ENCODE results near the gene HPS5. TPM values are rescaled to one million over a fixed set of nuclear protein-coding genes. Genes with fewer than 3 reads are reported as not detected.

Gene HPS5
- total RNA-seq, 1 experiment from 2014 or later: 15.4 TPM

- H4K8ac ChIP-seq (replicated peaks; ENCODE audit: insufficient read length, low read depth, low read length): no peak overlapping the region
- Mint-ChIP-seq H3K27ac (no peak overlapping the region), H3K4me1 (no peaks in the 10 kb centered on the region), H3K4me3 (no peak overlapping the region), H3K27me3 (ENCODE audit: low read depth) (no peaks in the 10 kb centered on the region; the same call in 1 of the 2 replicates), H3K9me3 (no peaks in the 10 kb centered on the region), H3K36me3 (ENCODE audit: insufficient read depth in 1 of 3, low read depth in 3 of 3) (no peaks in the 10 kb centered on the region)
- no peak overlapping the region for H3K18ac ChIP-seq (ENCODE audit: insufficient read length, low read depth, low read length)
- no peak overlapping the region for H2BK15ac ChIP-seq (ENCODE audit: low read depth, low read length)
- H3T11ph ChIP-seq (ENCODE audit: low read length): no peak overlapping the region
- no peaks in the 10 kb centered on the region for H3K27me3 ChIP-seq (ENCODE audit: insufficient read depth, low read length)
- no peaks in the 10 kb centered on the region for H3K23me2 ChIP-seq (ENCODE audit: insufficient read length, low read depth, low read length, poor library complexity, severe bottlenecking)
- no peak overlapping the region for H2AK5ac ChIP-seq (ENCODE audit: insufficient read length, low read length)
- no peak overlapping the region for H2BK120ac ChIP-seq (ENCODE audit: low read depth, low read length, poor library complexity, severe bottlenecking)
- no CpG with 5 or more reads among the region's 2 CpGs for whole genome bisulfite sequencing (ENCODE audit: extremely low coverage, insufficient read length, low lambda C conversion rate)
- H3K23ac ChIP-seq (ENCODE audit: insufficient read length, low read depth, low read length): no peak overlapping the region
- no peak overlapping the region for H4K91ac ChIP-seq (ENCODE audit: insufficient read length, low read depth, low read length)
- no peak overlapping the region for H3K27ac ChIP-seq (ENCODE audit: insufficient read length, low read depth, low read length)
- H2BK12ac ChIP-seq (ENCODE audit: insufficient read length, low read depth, low read length): no peak overlapping the region
- H2AFZ ChIP-seq (ENCODE audit: low read length): no peak overlapping the region
- no peak overlapping the region for H3K14ac ChIP-seq (ENCODE audit: insufficient read depth, low read length)
- no peaks in the 10 kb centered on the region for H3K4me1 ChIP-seq (ENCODE audit: insufficient read depth, low read length)
- no peaks in the 10 kb centered on the region for H3K79me2 ChIP-seq (ENCODE audit: insufficient read depth, low read length)
- no peaks in the 10 kb centered on the region for H3K79me1 ChIP-seq (ENCODE audit: insufficient read depth, low read depth, low read length, poor library complexity, severe bottlenecking)
- H3K56ac ChIP-seq (ENCODE audit: insufficient read length, low read depth, low read length): no peak overlapping the region
- no peak overlapping the region for H3K9ac ChIP-seq (ENCODE audit: extremely low read depth, insufficient read length, low read length)
- H2BK5ac ChIP-seq (ENCODE audit: insufficient read length, low read length): no peak overlapping the region
- no peak overlapping the region for H4K5ac ChIP-seq (ENCODE audit: insufficient read length, low read depth, low read length)
- no peak overlapping the region for H3K4ac ChIP-seq (ENCODE audit: low read depth, low read length)
- no peak for DNase-seq
- no peak overlapping the region for H3K4me2 ChIP-seq (ENCODE audit: insufficient read depth, insufficient read length, low read length)
- TF ChIP-seq, protein P1, sequence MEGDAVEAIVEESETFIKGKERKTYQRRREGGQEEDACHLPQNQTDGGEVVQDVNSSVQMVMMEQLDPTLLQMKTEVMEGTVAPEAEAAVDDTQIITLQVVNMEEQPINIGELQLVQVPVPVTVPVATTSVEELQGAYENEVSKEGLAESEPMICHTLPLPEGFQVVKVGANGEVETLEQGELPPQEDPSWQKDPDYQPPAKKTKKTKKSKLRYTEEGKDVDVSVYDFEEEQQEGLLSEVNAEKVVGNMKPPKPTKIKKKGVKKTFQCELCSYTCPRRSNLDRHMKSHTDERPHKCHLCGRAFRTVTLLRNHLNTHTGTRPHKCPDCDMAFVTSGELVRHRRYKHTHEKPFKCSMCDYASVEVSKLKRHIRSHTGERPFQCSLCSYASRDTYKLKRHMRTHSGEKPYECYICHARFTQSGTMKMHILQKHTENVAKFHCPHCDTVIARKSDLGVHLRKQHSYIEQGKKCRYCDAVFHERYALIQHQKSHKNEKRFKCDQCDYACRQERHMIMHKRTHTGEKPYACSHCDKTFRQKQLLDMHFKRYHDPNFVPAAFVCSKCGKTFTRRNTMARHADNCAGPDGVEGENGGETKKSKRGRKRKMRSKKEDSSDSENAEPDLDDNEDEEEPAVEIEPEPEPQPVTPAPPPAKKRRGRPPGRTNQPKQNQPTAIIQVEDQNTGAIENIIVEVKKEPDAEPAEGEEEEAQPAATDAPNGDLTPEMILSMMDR (conservative IDR thresholded peaks at IDR 0.05): no peak
- H2BK20ac ChIP-seq (ENCODE audit: low read depth, low read length, poor library complexity, severe bottlenecking): no peak overlapping the region
- H3K9me3 ChIP-seq (ENCODE audit: control insufficient read depth, low read depth, low read length): no peaks in the 10 kb centered on the region
- H4K20me1 ChIP-seq (ENCODE audit: control insufficient read depth, insufficient read depth, insufficient read length): no peaks in the 10 kb centered on the region
These were observed 67.1 kb downstream of the HPS5 start for GRCh38 chr11:18254781-18255361.

Data from H9 (cell line).